GM21619 (cell line): ENCODE measurements around the gene AGBL4.

ENCODE experiments used
- ATAC-seq: cut with Tn5 transposase; IDR thresholded peaks from one replicate; pipeline ENCODE4 v1.9.1; 2021; ENCODE audit not compliant: unreplicated experiment

AGBL4 gene

GRCh38 chr1:48673332-48674105, 1350.2 kb downstream of the AGBL4 start:
- ATAC-seq, result no peak

DNA sequence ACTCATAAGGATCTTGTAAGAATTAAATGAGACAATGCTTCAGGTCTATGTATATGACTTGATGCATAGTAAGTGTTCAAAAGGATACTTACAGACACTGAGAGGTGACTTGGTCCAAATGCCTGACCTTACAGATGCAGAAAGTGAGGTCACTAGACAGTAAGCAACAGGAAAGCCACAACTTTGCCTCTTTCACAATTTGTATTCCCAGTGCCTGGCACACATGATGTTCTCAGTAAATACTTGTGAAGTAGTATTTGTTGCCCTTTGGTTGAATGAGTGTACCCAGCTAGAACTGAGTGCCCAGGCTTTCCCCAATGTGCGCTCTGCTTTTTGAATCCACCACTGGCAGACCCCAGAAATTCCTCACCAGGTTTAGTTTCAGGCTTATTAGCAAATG, 1352.2 kb downstream of the AGBL4 start:
- no peak for ATAC-seq

DNA sequence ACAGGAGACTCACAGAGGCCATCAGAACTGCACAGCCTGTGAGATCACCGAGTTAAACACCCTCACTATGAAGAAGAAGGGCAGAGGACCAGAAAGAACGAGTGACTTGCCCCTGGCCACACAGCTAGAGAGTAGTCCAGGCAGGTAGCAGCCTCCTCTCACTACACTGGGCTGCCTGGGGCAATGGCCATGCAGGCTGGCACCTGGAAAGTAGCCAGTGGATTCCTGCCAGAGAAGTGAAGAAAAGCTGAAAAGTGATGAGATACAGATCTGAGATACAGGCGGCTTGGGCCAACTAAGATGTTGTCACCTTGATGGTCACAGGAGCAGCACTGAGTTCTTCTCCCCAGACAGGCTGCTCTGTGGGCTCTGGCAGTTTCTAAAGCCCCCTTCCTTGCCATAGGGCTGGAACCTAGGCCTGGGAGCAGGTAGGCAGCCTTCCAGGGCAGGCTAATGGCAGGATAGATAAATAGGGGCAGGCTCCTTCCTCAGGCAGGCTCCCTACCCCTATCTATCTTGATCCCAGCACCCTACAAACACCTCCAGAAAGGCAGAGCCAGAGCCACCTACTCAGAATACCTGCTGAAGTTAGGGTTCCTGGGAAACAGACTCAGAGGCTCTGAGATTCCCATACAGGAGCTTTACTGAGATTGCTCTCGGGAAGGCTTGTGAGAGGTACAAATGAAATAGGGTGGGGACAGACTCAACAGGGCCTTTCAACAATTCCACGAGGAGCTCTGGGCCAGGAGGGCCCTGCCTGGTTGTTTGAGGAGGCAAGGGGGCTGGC, 1353.3 kb downstream of the AGBL4 start:
- ATAC-seq, result no peak

DNA sequence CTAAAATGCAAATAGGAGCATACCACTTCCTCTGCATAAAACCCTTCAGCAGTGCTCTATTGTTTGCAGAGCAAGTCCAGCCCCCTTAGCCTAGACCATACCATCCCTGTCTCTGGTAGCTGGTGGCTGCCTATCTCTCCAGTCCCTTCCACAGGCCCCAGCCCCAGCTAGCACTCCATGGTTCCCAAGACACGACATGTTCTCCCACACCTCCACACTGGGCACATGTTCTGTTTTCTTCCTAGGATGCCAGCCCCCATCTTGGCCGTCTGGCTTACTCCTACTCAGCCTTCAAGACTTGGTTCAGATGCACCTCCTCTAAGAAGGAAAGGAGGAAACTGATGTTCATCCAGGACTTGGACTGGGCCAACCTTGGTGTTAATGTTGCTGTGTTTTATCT, 1355.4 kb downstream of the AGBL4 start:
- no peak for ATAC-seq

DNA sequence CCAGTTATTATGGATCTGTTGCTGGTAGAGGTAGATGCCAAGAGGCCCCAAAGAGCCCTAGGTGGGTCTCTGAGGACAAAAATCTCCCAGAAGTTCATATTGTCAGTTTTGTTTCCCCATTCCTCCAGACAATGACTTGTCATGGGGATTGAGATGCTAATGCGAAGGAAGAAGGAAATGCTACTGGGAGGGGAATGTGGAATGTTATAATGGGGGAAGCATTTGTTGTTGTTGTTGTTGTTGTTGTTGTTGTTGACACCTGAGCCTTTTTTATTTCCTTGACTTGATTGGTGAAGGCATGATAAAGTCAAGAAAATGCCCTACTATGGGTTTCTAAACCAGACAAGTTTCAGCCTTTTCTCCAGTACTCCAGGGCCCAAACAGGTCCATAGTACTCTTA, 1356.0 kb downstream of the AGBL4 start:
- ATAC-seq, result no peak

- ATAC-seq, result no peak
Measured at GRCh38 chr1:48665708-48666407, 1357.9 kb downstream of the AGBL4 start.

- no peak for ATAC-seq
Measured at GRCh38 chr1:48661726-48662463, 1361.9 kb downstream of the AGBL4 start.

DNA sequence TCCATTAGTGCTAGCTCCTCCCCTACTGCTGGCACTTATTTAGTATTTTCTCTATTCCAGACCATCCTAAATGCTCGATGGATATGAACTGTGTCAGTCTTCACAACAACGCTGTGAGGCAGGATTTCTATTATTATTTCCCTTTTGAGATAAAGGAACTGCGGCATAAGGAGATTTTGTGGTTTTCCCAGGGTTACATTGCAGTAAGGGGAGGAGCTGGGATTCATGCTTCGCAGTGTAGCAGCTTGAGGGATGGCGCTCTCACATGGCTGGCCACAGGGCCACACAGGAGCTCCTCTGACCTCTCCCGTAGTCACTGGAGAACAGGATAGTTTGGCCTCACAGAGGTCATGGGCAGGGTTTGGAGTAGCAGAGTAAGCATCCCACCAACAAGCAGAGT, 1364.0 kb downstream of the AGBL4 start:
- no peak for ATAC-seq

GRCh38 chr1:48657413-48657812, 1366.3 kb downstream of the AGBL4 start:
- ATAC-seq, result no peak

DNA sequence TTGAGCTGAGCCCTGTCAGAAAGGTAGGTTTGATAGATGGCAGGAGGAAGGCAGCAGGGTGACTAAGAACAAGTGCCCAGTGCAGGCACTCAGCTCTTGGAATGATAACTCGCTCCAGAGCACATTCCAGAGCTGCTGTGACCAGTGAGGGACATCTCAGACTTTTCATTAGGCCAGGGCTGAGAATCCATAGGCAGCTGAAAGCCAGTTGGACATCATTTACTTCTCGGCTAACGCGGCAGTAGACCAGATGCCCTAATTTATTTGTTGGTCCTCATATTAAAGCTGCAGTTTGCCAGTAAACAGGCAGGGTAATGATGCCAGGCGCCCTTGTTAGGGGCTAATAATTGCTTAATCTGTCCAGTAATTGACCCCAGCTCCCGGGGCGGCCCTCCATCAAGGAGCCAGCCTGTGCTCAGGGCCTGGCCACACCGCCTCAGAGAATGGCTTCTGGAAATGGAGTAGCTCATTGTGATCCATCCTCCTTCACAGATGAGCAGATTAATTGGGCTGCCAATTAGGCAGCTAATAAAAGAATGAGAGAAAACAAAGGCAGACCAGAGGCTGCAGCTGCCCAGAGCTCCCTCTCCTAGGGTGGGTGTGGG, 1369.0 kb downstream of the AGBL4 start:
- no peak for ATAC-seq

- no peak for ATAC-seq
Measured at GRCh38 chr1:48652334-48652733, 1371.4 kb downstream of the AGBL4 start.

DNA sequence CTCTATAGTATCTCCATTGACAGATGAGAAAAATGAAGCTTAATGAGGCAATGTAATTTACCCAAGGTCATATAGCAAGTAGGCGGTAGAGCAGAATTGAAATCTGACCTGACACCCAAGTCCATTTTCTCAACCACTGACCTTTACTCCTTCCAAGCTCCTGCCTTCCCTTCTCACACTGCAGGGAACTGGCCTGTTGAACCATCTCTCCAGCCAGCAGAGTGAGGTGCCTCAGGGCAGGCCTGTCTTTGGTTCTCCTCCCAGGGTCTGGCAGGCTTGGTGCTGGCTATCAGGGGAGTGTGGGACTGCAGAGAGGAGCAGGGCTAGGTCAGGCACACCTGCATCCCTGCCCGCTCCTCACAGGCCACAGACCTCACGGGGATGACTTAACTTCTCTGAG, 1373.9 kb downstream of the AGBL4 start:
- ATAC-seq, result no peak

GRCh38 chr1:48645883-48646282, 1377.9 kb downstream of the AGBL4 start:
- ATAC-seq, result no peak

DNA sequence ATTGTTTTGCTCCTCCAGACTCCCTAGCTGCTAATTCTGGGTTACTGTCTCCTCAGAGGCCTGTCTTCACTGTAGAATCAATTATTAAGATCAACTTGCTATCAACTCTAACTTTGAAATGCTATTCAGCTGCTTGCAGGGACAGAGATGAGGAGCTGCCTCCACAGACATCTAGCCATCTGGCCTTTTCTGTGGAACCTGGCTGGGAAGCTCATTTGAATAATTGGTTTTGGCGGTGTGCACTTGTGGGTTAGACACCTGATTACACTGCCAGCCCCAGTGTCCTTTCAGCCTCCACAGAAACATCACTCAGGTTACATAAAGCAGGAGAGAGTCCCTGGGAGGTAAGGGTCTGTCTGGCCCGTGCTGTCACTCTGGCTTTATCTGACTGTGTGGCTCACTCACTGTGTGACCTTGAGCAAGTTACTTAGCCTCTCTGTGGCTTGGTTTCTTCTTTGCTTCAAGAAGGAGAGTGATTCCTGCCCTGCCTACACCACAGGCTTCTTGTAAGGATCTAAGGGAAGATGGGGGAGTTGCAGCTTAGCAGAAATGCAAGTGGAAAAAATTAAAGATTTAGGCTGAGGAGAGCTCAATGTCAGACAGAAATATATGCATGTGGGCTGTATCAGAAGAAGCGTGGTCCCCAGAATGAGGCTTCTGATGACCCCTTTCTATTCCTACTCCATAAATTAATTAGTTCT, 1378.7 kb downstream of the AGBL4 start:
- ATAC-seq, result no peak

DNA sequence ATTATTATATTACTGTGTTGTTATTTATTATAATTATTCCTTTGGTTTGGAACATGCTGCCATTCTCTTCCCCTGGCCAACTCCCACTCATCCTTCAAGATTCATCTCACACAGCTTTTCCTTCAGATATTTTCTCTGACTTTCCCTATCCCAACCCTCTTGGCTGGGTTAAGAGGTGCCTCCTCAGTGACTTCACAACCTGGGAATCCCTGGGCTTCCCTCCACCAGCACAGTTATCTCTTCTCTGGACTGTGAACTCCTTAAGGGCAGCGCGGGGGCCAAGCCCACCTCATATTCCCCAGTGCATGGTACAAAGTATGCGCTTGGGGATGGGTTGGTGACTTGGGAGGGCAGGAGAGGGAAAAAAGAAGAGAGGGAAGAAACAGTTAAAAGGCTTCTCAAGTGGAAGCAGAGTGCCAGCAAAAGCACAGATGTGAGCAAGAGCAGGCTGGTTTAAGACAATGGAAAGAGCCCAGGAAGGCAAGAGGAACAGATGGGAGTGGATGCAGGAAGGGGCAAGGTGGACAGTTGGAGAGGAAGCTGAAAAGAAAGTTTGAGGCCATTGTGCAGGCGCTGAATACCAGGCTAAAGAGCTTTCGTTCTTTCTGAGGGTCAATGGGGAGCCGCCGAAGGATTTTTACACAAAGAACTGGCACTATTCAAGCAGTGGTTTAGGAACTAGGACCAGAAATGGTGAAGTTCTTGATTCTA, 1379.4 kb downstream of the AGBL4 start:
- no peak for ATAC-seq

DNA sequence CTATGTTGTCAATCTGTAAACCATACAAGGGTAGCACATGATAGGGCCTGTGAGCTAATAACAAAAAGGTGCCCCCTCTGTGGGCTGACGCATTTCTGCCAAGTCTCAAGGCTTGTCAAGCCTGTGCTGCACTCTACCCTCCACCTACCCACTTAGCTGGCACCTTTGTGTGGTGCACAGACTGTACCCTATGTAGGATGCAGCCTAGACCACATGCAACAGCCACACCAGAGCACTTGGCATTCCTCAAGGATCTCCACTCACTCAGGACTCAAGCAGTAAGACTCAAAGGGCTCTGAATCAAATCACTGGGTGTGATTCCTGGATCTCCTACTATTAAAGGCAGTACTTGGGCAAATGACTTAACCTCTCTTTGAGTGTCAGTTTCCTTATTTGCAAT, 1380.6 kb downstream of the AGBL4 start:
- no peak for ATAC-seq

DNA sequence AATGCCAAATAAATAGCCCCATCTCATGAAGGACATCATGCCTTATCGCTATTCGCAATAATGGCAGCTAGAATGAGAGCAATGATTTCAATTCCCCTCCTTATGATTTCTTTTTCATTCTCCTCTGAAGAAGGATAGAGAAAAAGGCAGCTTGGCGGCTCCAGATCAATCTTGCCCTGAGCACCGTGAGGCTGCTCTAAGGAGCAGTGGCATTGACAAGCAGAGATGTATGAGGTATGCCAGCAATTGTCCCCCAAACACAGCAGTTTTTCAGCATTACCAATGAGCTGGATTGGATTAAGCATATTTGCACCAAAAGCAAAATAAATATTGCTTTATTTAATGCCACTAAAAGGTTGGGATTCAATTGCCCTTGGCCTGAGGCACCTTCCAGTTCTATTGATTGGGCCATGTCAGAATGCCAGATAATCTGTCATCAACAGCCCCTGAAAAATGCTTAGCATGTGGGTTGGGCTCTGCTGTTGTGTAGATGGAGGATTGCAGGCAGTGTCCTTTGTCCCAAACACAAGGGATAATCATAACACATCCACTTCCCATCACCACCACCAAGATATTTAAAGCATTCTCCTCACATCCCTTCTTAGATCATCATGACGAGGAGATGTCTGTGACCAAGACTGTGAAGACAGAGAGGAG, 1382.8 kb downstream of the AGBL4 start:
- ATAC-seq, result no peak

DNA sequence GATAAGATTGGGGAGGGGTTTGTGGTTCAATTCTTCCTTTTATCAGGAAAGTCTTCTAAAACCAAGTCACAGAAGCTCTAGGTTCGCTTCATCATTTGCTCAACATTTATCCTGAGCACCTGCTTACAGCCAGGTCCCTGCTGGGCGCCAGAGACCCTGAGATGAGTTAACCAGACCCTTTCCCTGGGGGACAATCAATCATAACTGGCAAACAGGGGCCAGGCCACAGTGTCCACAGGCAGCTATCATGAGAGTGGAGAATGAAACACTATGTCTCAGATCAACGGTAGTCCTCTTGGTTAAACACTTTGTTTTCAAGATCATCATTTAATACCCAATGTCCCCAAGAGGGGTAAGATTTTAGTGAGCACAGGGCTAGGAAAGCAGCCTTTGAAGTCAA, 1393.9 kb downstream of the AGBL4 start:
- ATAC-seq, result no peak

GRCh38 chr1:48627486-48627885, 1396.3 kb downstream of the AGBL4 start:
- no peak for ATAC-seq
